ENCODE results near the gene SMYD3. TPM values are rescaled to one million over a fixed set of nuclear protein-coding genes. Genes with fewer than 3 reads are reported as not detected.
A peak's percentile ranks its signal among the peaks of the same experiment; 100 is the strongest.

SMYD3 gene
- total and polyA plus RNA-seq, 2 donors (not counting 3 experiments of a cell fraction or from before 2014, with no cell fraction given) = 16.0 to 32.1 TPM

- no TSS peak for BruUV-seq (replicated peaks)
- H3K4me1 ChIP-seq (ENCODE audit: control insufficient read depth, extremely low read depth, insufficient read depth, low read length) = peaks cover 7% of the 10 kb centered on the region
- no peak overlapping the region for H3K9ac ChIP-seq (replicated peaks; ENCODE audit: extremely low read depth, insufficient read depth, low read length)
- dilution Hi-C loops (cut with MboI; ENCODE audit: extremely low pct_ligation_motif_present, low sequenced_read_pairs) (no loop called here), intact Hi-C loops (cut with micrococcal nuclease) (no loop called here)
- no peak overlapping the region for H3K4me2 ChIP-seq (ENCODE audit: insufficient read depth, low read length)
- no peaks in the 10 kb centered on the region for H4K20me1 ChIP-seq (replicated peaks; ENCODE audit: control insufficient read depth, extremely low read depth, insufficient read depth, low read length)
- CTCF ChIA-PET = no interaction called here
- H3K9me3 ChIP-seq (replicated peaks; ENCODE audit: control insufficient read depth, insufficient read depth, low read length) = no peaks in the 10 kb centered on the region
- POLR2A ChIA-PET = no interaction called here
- no peak overlapping the region for H2AFZ ChIP-seq (ENCODE audit: low read depth, low read length)
- no peak overlapping the region for H3K4me3 ChIP-seq (replicated peaks in 1 of 3; ENCODE audit: insufficient read depth in 1 of 3, low read depth in 1 of 3, low read length in 3 of 3)
- H3K79me2 ChIP-seq (ENCODE audit: control insufficient read depth, insufficient read depth, low read length) = no peaks in the 10 kb centered on the region
- no peak for DNase-seq (ENCODE audit: low read depth, low spot score)
- no peaks in the 10 kb centered on the region for H3K27me3 ChIP-seq (ENCODE audit: control insufficient read depth in 2 of 2, insufficient read depth in 2 of 2, low read length in 2 of 2)
- TF ChIP-seq MAX (IDR thresholded peaks at IDR 0.05; ENCODE audit: insufficient read depth, insufficient read length) (no peak), CTCF (IDR thresholded peaks at IDR 0.05; ENCODE audit: extremely low read depth in 1 of 2, insufficient read depth in 1 of 2, low read depth in 1 of 2, low read length in 2 of 2) (no peak), EZH2 (IDR thresholded peaks at IDR 0.05; ENCODE audit: borderline replicate concordance, low read depth, low read length, severe bottlenecking) (no peak), FOS (IDR thresholded peaks at IDR 0.05; ENCODE audit: borderline replicate concordance, insufficient read depth, low read length) (no peak), GATA2 (IDR thresholded peaks at IDR 0.05; ENCODE audit: insufficient read depth, insufficient read length, low read depth, low read length) (no peak), POLR2A (IDR thresholded peaks at IDR 0.05; ENCODE audit: low read depth, low read length) (no peak), POLR2AphosphoS5 (IDR thresholded peaks at IDR 0.05; ENCODE audit: insufficient read depth, low read depth, low read length) (no peak), JUN (IDR thresholded peaks at IDR 0.05; ENCODE audit: borderline replicate concordance, insufficient read depth, insufficient read length, low read depth) (no peak), MYC (IDR thresholded peaks at IDR 0.05; ENCODE audit: low read depth, low read length) (no peak)
- peak overlapping the region; percentile 43 for H3K27ac ChIP-seq (ENCODE audit: insufficient read depth, low read depth, low read length)
- FAIRE-seq = no peak
- no peaks in the 10 kb centered on the region for H3K36me3 ChIP-seq (ENCODE audit: control insufficient read depth in 2 of 2, extremely low read depth in 1 of 2, insufficient read depth in 2 of 2, low read length in 2 of 2)
- no peaks in the 10 kb centered on the region for H3K9me1 ChIP-seq (replicated peaks; ENCODE audit: control insufficient read depth, extremely low read depth, insufficient read depth, low read length)
Measured at GRCh38 chr1:246114369-246114768, 392.7 kb downstream of the SMYD3 start.
